ENCODE data around the gene FANCF.

The FANCF gene

GRCh38 chr11:22624742-22625447 lies 728 bp downstream of the FANCF start:
- DNase-seq (ENCODE audit: low read depth): peak; percentile 47

- no peak for DNase-seq (ENCODE audit: low read depth)
Observed at GRCh38 chr11:22617868-22618267, 7.8 kb downstream of the FANCF start.

- no peak for DNase-seq (ENCODE audit: low read depth)
Observed at GRCh38 chr11:22603933-22604332, 21.7 kb downstream of the FANCF start.

- DNase-seq (ENCODE audit: low read depth): no peak
Observed at GRCh38 chr11:22602504-22602903, 23.1 kb downstream of the FANCF start.

GRCh38 chr11:22599458-22599857 lies 26.2 kb downstream of the FANCF start:
- no peak for DNase-seq (ENCODE audit: low read depth)

- DNase-seq (ENCODE audit: low read depth): no peak
Observed at GRCh38 chr11:22597062-22597461, 28.6 kb downstream of the FANCF start.

- DNase-seq (ENCODE audit: low read depth): no peak
Observed at GRCh38 chr11:22584976-22585375, 40.6 kb downstream of the FANCF start.

- DNase-seq (ENCODE audit: low read depth): no peak
Observed at GRCh38 chr11:22583963-22584492, 41.6 kb downstream of the FANCF start.

GRCh38 chr11:22582151-22582410 lies 43.5 kb downstream of the FANCF start:
- no peak for DNase-seq (ENCODE audit: low read depth)

GRCh38 chr11:22581354-22582150 lies 44.1 kb downstream of the FANCF start:
- DNase-seq (ENCODE audit: low read depth): no peak

- DNase-seq (ENCODE audit: low read depth): no peak
Observed at GRCh38 chr11:22577854-22578253, 47.8 kb downstream of the FANCF start.
